ENCODE data around the gene TRPM4.
A peak's percentile ranks its signal among the peaks of the same experiment; 100 is the strongest.

DNA sequence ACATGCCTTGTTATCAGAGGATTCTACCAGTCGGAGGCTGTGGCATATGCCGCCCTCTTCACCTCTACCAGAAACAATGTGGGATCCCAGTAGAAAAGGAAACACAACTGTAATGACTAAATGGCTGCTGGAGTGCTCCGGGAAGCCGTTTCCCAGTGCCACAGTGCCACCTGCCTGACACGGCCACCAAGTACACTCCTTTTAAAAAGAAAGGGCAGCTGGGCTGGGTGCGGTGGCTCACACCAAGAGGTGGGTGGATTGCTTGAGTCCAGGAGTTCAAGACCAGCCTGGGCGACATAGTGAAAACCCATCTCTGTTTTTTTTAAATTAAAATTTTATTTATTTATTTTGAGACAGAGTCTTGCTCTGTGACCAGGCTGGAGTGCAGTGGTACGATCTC lies 67.3 kb downstream of the TRPM4 start:
- TF ChIP-seq, protein P1, sequence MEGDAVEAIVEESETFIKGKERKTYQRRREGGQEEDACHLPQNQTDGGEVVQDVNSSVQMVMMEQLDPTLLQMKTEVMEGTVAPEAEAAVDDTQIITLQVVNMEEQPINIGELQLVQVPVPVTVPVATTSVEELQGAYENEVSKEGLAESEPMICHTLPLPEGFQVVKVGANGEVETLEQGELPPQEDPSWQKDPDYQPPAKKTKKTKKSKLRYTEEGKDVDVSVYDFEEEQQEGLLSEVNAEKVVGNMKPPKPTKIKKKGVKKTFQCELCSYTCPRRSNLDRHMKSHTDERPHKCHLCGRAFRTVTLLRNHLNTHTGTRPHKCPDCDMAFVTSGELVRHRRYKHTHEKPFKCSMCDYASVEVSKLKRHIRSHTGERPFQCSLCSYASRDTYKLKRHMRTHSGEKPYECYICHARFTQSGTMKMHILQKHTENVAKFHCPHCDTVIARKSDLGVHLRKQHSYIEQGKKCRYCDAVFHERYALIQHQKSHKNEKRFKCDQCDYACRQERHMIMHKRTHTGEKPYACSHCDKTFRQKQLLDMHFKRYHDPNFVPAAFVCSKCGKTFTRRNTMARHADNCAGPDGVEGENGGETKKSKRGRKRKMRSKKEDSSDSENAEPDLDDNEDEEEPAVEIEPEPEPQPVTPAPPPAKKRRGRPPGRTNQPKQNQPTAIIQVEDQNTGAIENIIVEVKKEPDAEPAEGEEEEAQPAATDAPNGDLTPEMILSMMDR (IDR thresholded peaks at IDR 0.05 in 8 of 11, conservative IDR thresholded peaks at IDR 0.05 in 3 of 11), result peak in 6 of 11 experiments; percentile 6 to 49 (median 32)
- no peak for TF ChIP-seq POLR2A (IDR thresholded peaks at IDR 0.05)
- TF ChIP-seq POLR2AphosphoS5 (IDR thresholded peaks at IDR 0.05), result no peak
